Neutrophil (primary cell): ENCODE data around the gene LAP3.
"Not testable (repeated sequence)": the region's sequence is repeated elsewhere in the genome, so short reads cannot be mapped to it uniquely, and the experiment has no call there.

Experiments
- H3K27ac ChIP-seq: fragments of 200-600 bp; sonication (generic); 2 replicates; pipeline ENCODE4 v1.5.1; 2016; ENCODE audit warnings: mild to moderate bottlenecking, moderate library complexity
- H3K27me3 ChIP-seq: fragments of 200-600 bp; sonication (generic); 2 replicates; pipeline ENCODE4 v1.6.0; 2016; ENCODE audit warnings: mild to moderate bottlenecking
- H3K36me3 ChIP-seq: fragments of 200-600 bp; sonication (generic); 2 replicates; pipeline ENCODE4 v1.5.1; 2017
- H3K4me1 ChIP-seq, 2 experiments: fragments of 200-600 bp in 1 of 2; sonication (generic) in 1 of 2; 1 replicate in 1 of 2; 2 replicates in 1 of 2; pipeline versions ENCODE4 v1.5.1 to v1.6.1; 2013 to 2016; ENCODE audit warnings: low read depth in 1 of 2, low read length in 1 of 2, mild to moderate bottlenecking in 1 of 2, moderate library complexity in 1 of 2; ENCODE audit not compliant: control insufficient read depth in 1 of 2, insufficient read depth in 1 of 2
- H3K4me3 ChIP-seq, 2 experiments: fragments of 200-600 bp in 1 of 2; sonication (generic) in 1 of 2; 1 replicate in 1 of 2; 2 replicates in 1 of 2; pipeline ENCODE4 v1.5.1; 2013 to 2016; ENCODE audit warnings: low read depth in 1 of 2, low read length in 1 of 2, mild to moderate bottlenecking in 1 of 2, moderate library complexity in 1 of 2
- H3K9me3 ChIP-seq: fragments of 200-600 bp; sonication (generic); 2 replicates; pipeline ENCODE4 v1.5.1; 2016
- CTCF ChIP-seq: fragments of 200-600 bp; sonication (generic); IDR thresholded peaks from 2 replicates; pipeline ENCODE4 v1.5.1; 2016; ENCODE audit warnings: antibody characterized with exemption

The LAP3 gene

GRCh38 chr4:17565846-17566245 is 11.2 kb upstream of the LAP3 start:
- TF ChIP-seq CTCF: no peak
- no peaks in the 10 kb centered on the region for H3K4me1 ChIP-seq
- no peaks in the 10 kb centered on the region for H3K27me3 ChIP-seq
- no peaks in the 10 kb centered on the region for H3K36me3 ChIP-seq
- no peaks in the 10 kb centered on the region for H3K9me3 ChIP-seq
- H3K4me3 ChIP-seq: no peak overlapping the region
- no peak overlapping the region for H3K27ac ChIP-seq

- Histone ChIP-seq H3K4me3 (no peak overlapping the region), H3K36me3 (no peaks in the 10 kb centered on the region), H3K4me1 (no peaks in the 10 kb centered on the region), H3K27me3 (no peaks in the 10 kb centered on the region), H3K27ac (no peak overlapping the region), H3K9me3 (no peaks in the 10 kb centered on the region)
- no peak for TF ChIP-seq CTCF
Measured at GRCh38 chr4:17567271-17567670, 9.7 kb upstream of the LAP3 start.

- no peaks in the 10 kb centered on the region for H3K36me3 ChIP-seq
Measured at GRCh38 chr4:17574206-17574605, 2.8 kb upstream of the LAP3 start.

GRCh38 chr4:17575177-17575576 is 1.8 kb upstream of the LAP3 start:
- not testable (repeated sequence) for H3K4me3 ChIP-seq, H3K27me3 ChIP-seq, H3K27ac ChIP-seq, H3K9me3 ChIP-seq, H3K36me3 ChIP-seq
- H3K4me1 ChIP-seq: peaks cover 20% of the 10 kb centered on the region in 2 experiments

More at GRCh38 chr4:17574206-17574605, 2.8 kb upstream of the LAP3 start:
- TF ChIP-seq CTCF: no peak
- Histone ChIP-seq H3K9me3 (no peaks in the 10 kb centered on the region), H3K27me3 (no peaks in the 10 kb centered on the region), H3K4me1 (peaks cover 20% of the 10 kb centered on the region in 2 experiments), H3K27ac (no peak overlapping the region), H3K4me3 (no peak overlapping the region)

GRCh38 chr4:17577665-17578481 is 875 bp downstream of the LAP3 start:
- peaks cover 16% of the 10 kb centered on the region for H3K36me3 ChIP-seq
- peaks cover 20% of the 10 kb centered on the region in 2 experiments for H3K4me1 ChIP-seq
- TF ChIP-seq CTCF: no peak
- H3K9me3 ChIP-seq: no peaks in the 10 kb centered on the region
- no peaks in the 10 kb centered on the region for H3K27me3 ChIP-seq
- H3K4me3 ChIP-seq: peak overlapping the region; percentile 70 to 95
- H3K27ac ChIP-seq: peak overlapping the region; percentile 94

- Histone ChIP-seq H3K4me1 (peaks cover 20% of the 10 kb centered on the region in 2 experiments), H3K4me3 (peak overlapping the region; percentile 70 to 95), H3K36me3 (peaks cover 21% of the 10 kb centered on the region), H3K27me3 (no peaks in the 10 kb centered on the region), H3K9me3 (no peaks in the 10 kb centered on the region), H3K27ac (peak overlapping the region; percentile 94)
- no peak for TF ChIP-seq CTCF
Measured at GRCh38 chr4:17578482-17578891, 1.5 kb downstream of the LAP3 start.
